Measurements from ENCODE around the gene SPATA4.

GRCh38 chr4:176191974-176192373, 3.4 kb downstream of the SPATA4 start:
- TF ChIP-seq CTCF (conservative IDR thresholded peaks at IDR 0.05; ENCODE audit: low read length) (peak; percentile 21; the same call in 1 of the 2 replicates), EZH2phosphoT487 (IDR thresholded peaks at IDR 0.05; ENCODE audit: borderline replicate concordance) (no peak)
